Neural cell (in vitro differentiated cells): ENCODE measurements around the gene IQSEC1.

Source experiments
- MXI1 ChIP-seq: fragments of 450-650 bp; conservative IDR thresholded peaks from 2 replicates; pipeline ENCODE4 v1.6.1; 2014; ENCODE audit warnings: antibody characterized with exemption, mild to moderate bottlenecking; ENCODE audit not compliant: poor library complexity, severe bottlenecking
- POLR2AphosphoS5 ChIP-seq: IDR thresholded peaks from 2 replicates; pipeline ENCODE4 v1.6.1; 2012
- TF ChIP-seq, protein P1 (sequence below): fragments of 450-650 bp; IDR thresholded peaks from 2 replicates; pipeline ENCODE4 v1.5.1; 2014; ENCODE audit warnings: antibody characterized with exemption, mild to moderate bottlenecking, moderate library complexity; ENCODE audit not compliant: poor library complexity, severe bottlenecking

DNA sequence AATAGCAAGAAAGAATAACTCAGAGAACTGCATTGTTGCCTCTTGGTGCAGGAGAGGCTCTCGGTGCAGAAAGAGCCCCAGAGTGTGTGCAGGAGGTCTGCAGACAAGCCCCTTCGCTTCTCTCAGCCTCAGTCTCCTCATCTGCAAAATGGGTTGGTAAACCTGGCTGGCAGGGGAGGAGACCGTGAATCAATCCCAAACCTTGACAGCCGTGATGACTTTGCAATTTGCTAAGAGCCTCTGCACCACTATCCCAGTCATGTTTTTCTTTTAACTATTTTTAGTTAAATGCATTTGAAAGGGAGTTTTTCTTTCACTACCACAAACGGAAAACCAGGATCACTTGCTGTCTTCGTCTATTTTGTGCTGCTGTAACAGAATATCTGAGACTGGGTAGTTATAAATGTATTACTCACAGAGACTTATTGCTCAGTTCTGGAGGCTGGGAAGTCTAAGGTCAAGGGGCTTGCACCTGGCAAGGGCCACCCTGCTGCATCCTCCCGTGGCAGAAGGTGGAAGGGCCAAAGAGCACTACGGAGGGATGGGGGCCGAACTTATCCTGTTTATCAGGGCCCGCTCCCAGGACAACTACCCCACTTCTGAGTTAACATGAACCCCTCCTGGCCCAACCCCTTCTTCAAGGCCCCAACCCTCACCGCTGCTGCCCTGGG is 14.2 kb upstream of the IQSEC1 start:
- TF ChIP-seq, protein P1, sequence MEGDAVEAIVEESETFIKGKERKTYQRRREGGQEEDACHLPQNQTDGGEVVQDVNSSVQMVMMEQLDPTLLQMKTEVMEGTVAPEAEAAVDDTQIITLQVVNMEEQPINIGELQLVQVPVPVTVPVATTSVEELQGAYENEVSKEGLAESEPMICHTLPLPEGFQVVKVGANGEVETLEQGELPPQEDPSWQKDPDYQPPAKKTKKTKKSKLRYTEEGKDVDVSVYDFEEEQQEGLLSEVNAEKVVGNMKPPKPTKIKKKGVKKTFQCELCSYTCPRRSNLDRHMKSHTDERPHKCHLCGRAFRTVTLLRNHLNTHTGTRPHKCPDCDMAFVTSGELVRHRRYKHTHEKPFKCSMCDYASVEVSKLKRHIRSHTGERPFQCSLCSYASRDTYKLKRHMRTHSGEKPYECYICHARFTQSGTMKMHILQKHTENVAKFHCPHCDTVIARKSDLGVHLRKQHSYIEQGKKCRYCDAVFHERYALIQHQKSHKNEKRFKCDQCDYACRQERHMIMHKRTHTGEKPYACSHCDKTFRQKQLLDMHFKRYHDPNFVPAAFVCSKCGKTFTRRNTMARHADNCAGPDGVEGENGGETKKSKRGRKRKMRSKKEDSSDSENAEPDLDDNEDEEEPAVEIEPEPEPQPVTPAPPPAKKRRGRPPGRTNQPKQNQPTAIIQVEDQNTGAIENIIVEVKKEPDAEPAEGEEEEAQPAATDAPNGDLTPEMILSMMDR, result no peak
- TF ChIP-seq MXI1 (no peak), POLR2AphosphoS5 (no peak)
